DOHH2 (cell line): Measurements from ENCODE around the gene HNF4A.

Experiments
- EZH2phosphoT487 ChIP-seq: fragments of 200-600 bp; sonication (generic); IDR thresholded peaks from 2 replicates; pipeline ENCODE4 v1.6.1; 2017; ENCODE audit warnings: borderline replicate concordance, mild to moderate bottlenecking, antibody characterized with exemption, low read length, moderate library complexity, mixed read lengths
- TF ChIP-seq, protein P1 (sequence below): fragments of 200-600 bp; sonication (generic); IDR thresholded peaks from one replicate; pipeline ENCODE4 v1.5.1; 2014; ENCODE audit warnings: antibody characterized with exemption, mild to moderate bottlenecking, low read depth, low read length; ENCODE audit not compliant: poor library complexity, severe bottlenecking

DNA sequence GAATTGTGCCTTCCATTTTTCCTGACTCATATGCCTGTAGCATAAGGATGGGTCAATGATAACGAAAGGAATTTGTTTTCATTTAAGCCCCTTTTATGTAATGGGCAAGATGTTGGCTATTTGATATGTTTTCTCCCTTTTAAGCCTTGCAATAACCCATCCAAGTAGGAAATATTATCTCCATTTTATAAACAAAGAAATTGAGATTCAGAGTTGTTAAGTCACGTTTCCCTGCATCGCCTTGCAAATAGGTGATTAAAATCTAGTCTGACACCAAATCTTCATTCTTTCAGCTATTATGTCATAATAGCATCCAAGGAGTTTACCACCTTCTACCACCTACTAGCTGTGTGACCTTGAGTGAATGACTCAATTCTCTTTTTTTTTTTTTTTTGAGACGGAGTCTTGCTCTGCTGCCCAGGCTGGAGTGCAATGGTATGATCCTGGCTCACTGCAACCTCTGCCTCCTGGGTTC is 7.0 kb downstream of the HNF4A start:
- TF ChIP-seq, protein P1, sequence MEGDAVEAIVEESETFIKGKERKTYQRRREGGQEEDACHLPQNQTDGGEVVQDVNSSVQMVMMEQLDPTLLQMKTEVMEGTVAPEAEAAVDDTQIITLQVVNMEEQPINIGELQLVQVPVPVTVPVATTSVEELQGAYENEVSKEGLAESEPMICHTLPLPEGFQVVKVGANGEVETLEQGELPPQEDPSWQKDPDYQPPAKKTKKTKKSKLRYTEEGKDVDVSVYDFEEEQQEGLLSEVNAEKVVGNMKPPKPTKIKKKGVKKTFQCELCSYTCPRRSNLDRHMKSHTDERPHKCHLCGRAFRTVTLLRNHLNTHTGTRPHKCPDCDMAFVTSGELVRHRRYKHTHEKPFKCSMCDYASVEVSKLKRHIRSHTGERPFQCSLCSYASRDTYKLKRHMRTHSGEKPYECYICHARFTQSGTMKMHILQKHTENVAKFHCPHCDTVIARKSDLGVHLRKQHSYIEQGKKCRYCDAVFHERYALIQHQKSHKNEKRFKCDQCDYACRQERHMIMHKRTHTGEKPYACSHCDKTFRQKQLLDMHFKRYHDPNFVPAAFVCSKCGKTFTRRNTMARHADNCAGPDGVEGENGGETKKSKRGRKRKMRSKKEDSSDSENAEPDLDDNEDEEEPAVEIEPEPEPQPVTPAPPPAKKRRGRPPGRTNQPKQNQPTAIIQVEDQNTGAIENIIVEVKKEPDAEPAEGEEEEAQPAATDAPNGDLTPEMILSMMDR = no peak
- TF ChIP-seq EZH2phosphoT487 = no peak
